Measurements from ENCODE around the gene ZBTB7C. TPM values are rescaled to one million over a fixed set of nuclear protein-coding genes. Genes with fewer than 3 reads are reported as not detected.

The ZBTB7C gene
- polyA plus RNA-seq, 1 donor (not counting 4 experiments of a cell fraction or from before 2014, with no cell fraction given): 0.58 TPM

GRCh38 chr18:48304906-48305693, 104.1 kb downstream of the ZBTB7C start:
- dilution Hi-C loops (cut with MboI; ENCODE audit: extremely low pct_ligation_motif_present, low sequenced_read_pairs): no loop called here
- Histone ChIP-seq H3K9me3 (ENCODE audit: control insufficient read depth, low read depth, low read length) (no peaks in the 10 kb centered on the region), H4K20me1 (ENCODE audit: control insufficient read depth, extremely low read depth, insufficient read depth, low read length) (no peaks in the 10 kb centered on the region), H3K9ac (ENCODE audit: control insufficient read depth, extremely low read depth, insufficient read depth, low read length) (no peak overlapping the region), H3K4me2 (ENCODE audit: control insufficient read depth, extremely low read depth, insufficient read depth, low read depth, low read length) (no peak overlapping the region), H3K4me1 (ENCODE audit: control insufficient read depth, extremely low read depth, insufficient read depth, low read length) (peaks cover 15% of the 10 kb centered on the region), H3K79me2 (ENCODE audit: control insufficient read depth, insufficient read depth, low read length) (no peaks in the 10 kb centered on the region), H2AFZ (ENCODE audit: control insufficient read depth, low read length) (no peak overlapping the region), H3K27ac (ENCODE audit: control insufficient read depth, insufficient read depth, low read length) (no peak overlapping the region), H3K9me1 (ENCODE audit: control insufficient read depth, extremely low read depth, insufficient read depth, low read length) (no peaks in the 10 kb centered on the region), H3K36me3 (ENCODE audit: control insufficient read depth in 2 of 2, extremely low read depth in 1 of 2, insufficient read depth in 2 of 2, low read length in 2 of 2) (no peaks in the 10 kb centered on the region), H3K4me3 (ENCODE audit: control insufficient read depth in 2 of 3, extremely low read depth in 1 of 3, insufficient read depth in 2 of 3, low read depth in 1 of 3, low read length in 3 of 3) (no peak overlapping the region), H3K27me3 (ENCODE audit: control insufficient read depth, extremely low read depth, insufficient read depth, low read length) (no peaks in the 10 kb centered on the region)
- DNase-seq (ENCODE audit: low read depth, low spot score): no peak
- TF ChIP-seq CTCF (optimal IDR thresholded peaks at IDR 0.05 in 1 of 3, IDR thresholded peaks at IDR 0.05 in 1 of 3, conservative IDR thresholded peaks at IDR 0.05 in 1 of 3; ENCODE audit: extremely low read depth in 1 of 3, insufficient read depth in 2 of 3, low read length in 3 of 3) (no peak), EZH2 (IDR thresholded peaks at IDR 0.05; ENCODE audit: low read length) (no peak)
- FAIRE-seq: no peak

GRCh38 chr18:48303883-48304282, 105.3 kb downstream of the ZBTB7C start:
- H3K4me1 ChIP-seq (ENCODE audit: control insufficient read depth, extremely low read depth, insufficient read depth, low read length): peaks cover 23% of the 10 kb centered on the region

More at GRCh38 chr18:48303883-48304282, 105.3 kb downstream of the ZBTB7C start:
- TF ChIP-seq CTCF (optimal IDR thresholded peaks at IDR 0.05 in 1 of 3, IDR thresholded peaks at IDR 0.05 in 1 of 3, conservative IDR thresholded peaks at IDR 0.05 in 1 of 3; ENCODE audit: extremely low read depth in 1 of 3, insufficient read depth in 2 of 3, low read length in 3 of 3): no peak
- TF ChIP-seq EZH2 (IDR thresholded peaks at IDR 0.05; ENCODE audit: low read length): no peak
- Histone ChIP-seq H4K20me1 (ENCODE audit: control insufficient read depth, extremely low read depth, insufficient read depth, low read length) (no peaks in the 10 kb centered on the region), H3K9me1 (ENCODE audit: control insufficient read depth, extremely low read depth, insufficient read depth, low read length) (no peaks in the 10 kb centered on the region), H3K27me3 (ENCODE audit: control insufficient read depth, extremely low read depth, insufficient read depth, low read length) (no peaks in the 10 kb centered on the region), H3K9ac (ENCODE audit: control insufficient read depth, extremely low read depth, insufficient read depth, low read length) (no peak overlapping the region), H3K36me3 (ENCODE audit: control insufficient read depth in 2 of 2, extremely low read depth in 1 of 2, insufficient read depth in 2 of 2, low read length in 2 of 2) (no peaks in the 10 kb centered on the region), H3K4me2 (ENCODE audit: control insufficient read depth, extremely low read depth, insufficient read depth, low read depth, low read length) (no peak overlapping the region), H3K79me2 (ENCODE audit: control insufficient read depth, insufficient read depth, low read length) (no peaks in the 10 kb centered on the region), H3K27ac (ENCODE audit: control insufficient read depth, insufficient read depth, low read length) (no peak overlapping the region), H2AFZ (ENCODE audit: control insufficient read depth, low read length) (no peak overlapping the region), H3K9me3 (ENCODE audit: control insufficient read depth, low read depth, low read length) (no peaks in the 10 kb centered on the region), H3K4me3 (ENCODE audit: control insufficient read depth in 2 of 3, extremely low read depth in 1 of 3, insufficient read depth in 2 of 3, low read depth in 1 of 3, low read length in 3 of 3) (no peak overlapping the region)
- DNase-seq (ENCODE audit: low read depth, low spot score): no peak
- no peak for FAIRE-seq
- dilution Hi-C loops (cut with MboI; ENCODE audit: extremely low pct_ligation_motif_present, low sequenced_read_pairs): no loop called here
